ENCODE data around the gene IZUMO2. TPM values are rescaled to one million over a fixed set of nuclear protein-coding genes. Genes with fewer than 3 reads are reported as not detected.

IZUMO2 gene
- polyA plus RNA-seq, 1 of the 3 experiments (the other 2 are of a cell fraction): not detected

- no peak overlapping the region for H3K4me3 ChIP-seq (ENCODE audit: low read depth in 2 of 2, low read length in 1 of 2)
- H4K20me1 ChIP-seq (ENCODE audit: insufficient read depth): no peaks in the 10 kb centered on the region
- ChIA-PET CTCF (no interaction called here), POLR2A (no interaction called here)
- H3K4me2 ChIP-seq: no peak overlapping the region
- no peaks in the 10 kb centered on the region for H3K36me3 ChIP-seq (replicated peaks in 1 of 2; ENCODE audit: control insufficient read depth in 1 of 2, insufficient read depth in 2 of 2, low read length in 1 of 2)
- no peaks in the 10 kb centered on the region for H3K4me1 ChIP-seq (ENCODE audit: control insufficient read depth in 1 of 2, insufficient read depth in 2 of 2, low read depth in 1 of 2, low read length in 1 of 2)
- no peaks in the 10 kb centered on the region for H3F3A ChIP-seq (replicated peaks; ENCODE audit: insufficient read depth)
- DNase-seq: no peak
- peaks cover 53% of the 10 kb centered on the region for H3K27me3 ChIP-seq (ENCODE audit: insufficient read depth)
- no peak overlapping the region for H3K9ac ChIP-seq
- no peaks in the 10 kb centered on the region for H3K79me2 ChIP-seq (ENCODE audit: insufficient read depth)
- no peak overlapping the region for H2AFZ ChIP-seq (ENCODE audit: low read depth)
- no peak overlapping the region for H3K27ac ChIP-seq (ENCODE audit: low read depth in 2 of 2, low read length in 1 of 2)
- H3K9me3 ChIP-seq: no peaks in the 10 kb centered on the region
- WGBS (ENCODE audit: low lambda C conversion rate): 13% methylated on average over 2 of the region's 2 CpGs
- TF ChIP-seq MEF2A (IDR thresholded peaks at IDR 0.05; ENCODE audit: borderline replicate concordance, low read depth) (no peak), REST (IDR thresholded peaks at IDR 0.05; ENCODE audit: low read depth, low read length) (no peak), MAX (IDR thresholded peaks at IDR 0.05; ENCODE audit: low read depth) (no peak)
- H3K9me2 ChIP-seq: no peaks in the 10 kb centered on the region
Observed at GRCh38 chr19:50207730-50208129, 44.6 kb upstream of the IZUMO2 start.

- no peaks in the 10 kb centered on the region for H3K4me1 ChIP-seq (ENCODE audit: control insufficient read depth in 1 of 2, insufficient read depth in 2 of 2, low read depth in 1 of 2, low read length in 1 of 2)
- no peak overlapping the region for H3K9ac ChIP-seq
- H3K79me2 ChIP-seq (ENCODE audit: insufficient read depth): no peaks in the 10 kb centered on the region
- no peaks in the 10 kb centered on the region for H3K9me3 ChIP-seq
- no peak overlapping the region for H3K4me2 ChIP-seq
- no peak overlapping the region for H3K27ac ChIP-seq (ENCODE audit: low read depth in 2 of 2, low read length in 1 of 2)
- H3K27me3 ChIP-seq (ENCODE audit: insufficient read depth): peaks cover 62% of the 10 kb centered on the region
- WGBS (ENCODE audit: low lambda C conversion rate): 21% methylated on average over 6 of the region's 6 CpGs
- TF ChIP-seq SMC3 (IDR thresholded peaks at IDR 0.05; ENCODE audit: low read depth, low read length) (no peak), RCOR1 (IDR thresholded peaks at IDR 0.05; ENCODE audit: low read length) (no peak), REST (IDR thresholded peaks at IDR 0.05; ENCODE audit: low read depth, low read length) (no peak), POLR2AphosphoS5 (IDR thresholded peaks at IDR 0.05; ENCODE audit: low read depth, low read length) (no peak), MXI1 (IDR thresholded peaks at IDR 0.05; ENCODE audit: low read depth, low read length) (no peak), NFIC (IDR thresholded peaks at IDR 0.05; ENCODE audit: borderline replicate concordance) (no peak), JUND (IDR thresholded peaks at IDR 0.05) (no peak), MEF2A (IDR thresholded peaks at IDR 0.05; ENCODE audit: borderline replicate concordance, low read depth) (no peak), EP300 (IDR thresholded peaks at IDR 0.05; ENCODE audit: borderline replicate concordance in 1 of 2, low read depth in 1 of 2, low read length in 1 of 2) (no peak), USF2 (IDR thresholded peaks at IDR 0.05; ENCODE audit: borderline replicate concordance, low read depth, low read length) (no peak), GABPA (IDR thresholded peaks at IDR 0.05; ENCODE audit: low read depth) (no peak)
- no peaks in the 10 kb centered on the region for H4K20me1 ChIP-seq (ENCODE audit: insufficient read depth)
- H3K4me3 ChIP-seq (ENCODE audit: low read depth in 2 of 2, low read length in 1 of 2): no peak overlapping the region
- CTCF ChIA-PET: no interaction called here
- no peaks in the 10 kb centered on the region for H3F3A ChIP-seq (replicated peaks; ENCODE audit: insufficient read depth)
- H3K36me3 ChIP-seq (replicated peaks in 1 of 2; ENCODE audit: control insufficient read depth in 1 of 2, insufficient read depth in 2 of 2, low read length in 1 of 2): no peaks in the 10 kb centered on the region
- no peaks in the 10 kb centered on the region for H3K9me2 ChIP-seq
- POLR2A ChIA-PET: no interaction called here
- H2AFZ ChIP-seq (ENCODE audit: low read depth): no peak overlapping the region
- DNase-seq: no peak
Observed at GRCh38 chr19:50206191-50206590, 43.1 kb upstream of the IZUMO2 start.

Data from SK-N-SH (cell line).